ENCODE measurements around the gene SPRN. TPM values are rescaled to one million over a fixed set of nuclear protein-coding genes. Genes with fewer than 3 reads are reported as not detected.

The SPRN gene
- total and polyA plus RNA-seq, 2 donors from 2014 or later: not detected

- FAIRE-seq: no peak
- Histone ChIP-seq H3K4me3 (ENCODE audit: low read length in 3 of 3) (no peak overlapping the region), H3K36me3 (ENCODE audit: control insufficient read depth in 2 of 3, insufficient read depth in 3 of 3, low read length in 3 of 3) (peaks cover 0 to 33% (median 24%) of the 10 kb centered on the region in 3 donors), H3K27ac (ENCODE audit: low read depth in 2 of 2, low read length in 2 of 2) (no peak overlapping the region), H3K4me1 (ENCODE audit: control insufficient read depth in 2 of 3, insufficient read depth in 2 of 3, low read depth in 1 of 3, low read length in 3 of 3) (peaks cover 0 to 8% (median 3%) of the 10 kb centered on the region in 3 donors), H3K9me3 (ENCODE audit: control insufficient read depth in 2 of 3, insufficient read depth in 1 of 3, low read length in 3 of 3) (no peaks in the 10 kb centered on the region), H3K9ac (ENCODE audit: low read length in 3 of 3) (no peak overlapping the region), H3K27me3 (ENCODE audit: control insufficient read depth, insufficient read depth, low read length) (no peaks in the 10 kb centered on the region)
- TF ChIP-seq CTCF (IDR thresholded peaks at IDR 0.05; ENCODE audit: borderline replicate concordance, extremely low read depth, insufficient read depth): no peak
- intact Hi-C loops (cut with DNase I): no loop called here
- DNase-seq: peak in 1 of 5 donors; percentile 64
Measured at GRCh38 chr10:133399123-133399601, 25.3 kb downstream of the SPRN start.

GRCh38 chr10:133397938-133398337 is 26.5 kb downstream of the SPRN start:
- Histone ChIP-seq H3K9me3 (ENCODE audit: control insufficient read depth in 2 of 3, insufficient read depth in 1 of 3, low read length in 3 of 3) (no peaks in the 10 kb centered on the region), H3K36me3 (ENCODE audit: control insufficient read depth in 2 of 3, insufficient read depth in 3 of 3, low read length in 3 of 3) (peaks cover 0 to 33% (median 19%) of the 10 kb centered on the region in 3 donors), H3K4me1 (ENCODE audit: control insufficient read depth in 2 of 3, insufficient read depth in 2 of 3, low read depth in 1 of 3, low read length in 3 of 3) (peaks cover 0 to 8% (median 3%) of the 10 kb centered on the region in 3 donors), H3K27ac (ENCODE audit: low read depth in 2 of 2, low read length in 2 of 2) (no peak overlapping the region), H3K27me3 (ENCODE audit: control insufficient read depth, insufficient read depth, low read length) (no peaks in the 10 kb centered on the region), H3K9ac (ENCODE audit: low read length in 3 of 3) (no peak overlapping the region), H3K4me3 (ENCODE audit: low read length in 3 of 3) (no peak overlapping the region)
- DNase-seq (no peak), FAIRE-seq (no peak)
- intact Hi-C loops (cut with DNase I): no loop called here
- TF ChIP-seq CTCF (IDR thresholded peaks at IDR 0.05; ENCODE audit: borderline replicate concordance, extremely low read depth, insufficient read depth): no peak

GRCh38 chr10:133396035-133396624 is 28.3 kb downstream of the SPRN start:
- peaks cover 0 to 22% (median 13%) of the 10 kb centered on the region in 3 donors for H3K36me3 ChIP-seq (ENCODE audit: control insufficient read depth in 2 of 3, insufficient read depth in 3 of 3, low read length in 3 of 3)
- H3K4me3 ChIP-seq (ENCODE audit: low read length in 3 of 3): no peak overlapping the region
- no peak for TF ChIP-seq CTCF (IDR thresholded peaks at IDR 0.05; ENCODE audit: borderline replicate concordance, extremely low read depth, insufficient read depth)

More at GRCh38 chr10:133396035-133396624, 28.3 kb downstream of the SPRN start:
- no peak overlapping the region for H3K9ac ChIP-seq (ENCODE audit: low read length in 3 of 3)
- FAIRE-seq (no peak), DNase-seq (peak in 1 of 5 donors; percentile 41)
- no peaks in the 10 kb centered on the region for H3K9me3 ChIP-seq (ENCODE audit: control insufficient read depth in 2 of 3, insufficient read depth in 1 of 3, low read length in 3 of 3)
- intact Hi-C loops (cut with DNase I): no loop called here
- peaks cover 0 to 8% (median 3%) of the 10 kb centered on the region in 3 donors for H3K4me1 ChIP-seq (ENCODE audit: control insufficient read depth in 2 of 3, insufficient read depth in 2 of 3, low read depth in 1 of 3, low read length in 3 of 3)
- H3K27me3 ChIP-seq (ENCODE audit: control insufficient read depth, insufficient read depth, low read length): no peaks in the 10 kb centered on the region
- H3K27ac ChIP-seq (ENCODE audit: low read depth in 2 of 2, low read length in 2 of 2): no peak overlapping the region
